MM.1S (cell line): ENCODE results near the gene LRRC49.

Experiments used
- CTCF ChIP-seq: fragments of 300-600 bp; sonication (generic); IDR thresholded peaks from 2 replicates; pipeline ENCODE4 v1.5.1; 2016; ENCODE audit warnings: antibody characterized with exemption, low read length, mixed read lengths
- EZH2 ChIP-seq: fragments of 300-600 bp; sonication (generic); optimal IDR thresholded peaks from 2 replicates; pipeline ENCODE3; 2017; ENCODE audit warnings: low read depth, mild to moderate bottlenecking, antibody characterized with exemption, low read length, mixed read lengths
- EZH2phosphoT487 ChIP-seq: fragments of 300-600 bp; sonication (generic); IDR thresholded peaks from 2 replicates; pipeline ENCODE4 v1.6.1; 2018; ENCODE audit warnings: antibody characterized with exemption, low read length

- TF ChIP-seq CTCF = no peak
- no peak for TF ChIP-seq EZH2
- no peak for TF ChIP-seq EZH2phosphoT487
Measured at GRCh38 chr15:70954733-70955132, 62.1 kb downstream of the LRRC49 start.
